GM20000 (cell line): Measurements from ENCODE around the gene TIGD6.
A peak's percentile ranks its signal among the peaks of the same experiment; 100 is the strongest.

Experiments
- DNase-seq: peaks from one replicate; pipeline ENCODE4 v3.0.0; 2012; ENCODE audit warnings: low spot score
- TF ChIP-seq, protein P1 (sequence below): IDR thresholded peaks from 2 replicates; pipeline ENCODE4 v1.5.1; 2012; ENCODE audit warnings: mild to moderate bottlenecking, control low read depth; ENCODE audit errors: extremely low read depth, missing control alignments

The TIGD6 gene

DNA sequence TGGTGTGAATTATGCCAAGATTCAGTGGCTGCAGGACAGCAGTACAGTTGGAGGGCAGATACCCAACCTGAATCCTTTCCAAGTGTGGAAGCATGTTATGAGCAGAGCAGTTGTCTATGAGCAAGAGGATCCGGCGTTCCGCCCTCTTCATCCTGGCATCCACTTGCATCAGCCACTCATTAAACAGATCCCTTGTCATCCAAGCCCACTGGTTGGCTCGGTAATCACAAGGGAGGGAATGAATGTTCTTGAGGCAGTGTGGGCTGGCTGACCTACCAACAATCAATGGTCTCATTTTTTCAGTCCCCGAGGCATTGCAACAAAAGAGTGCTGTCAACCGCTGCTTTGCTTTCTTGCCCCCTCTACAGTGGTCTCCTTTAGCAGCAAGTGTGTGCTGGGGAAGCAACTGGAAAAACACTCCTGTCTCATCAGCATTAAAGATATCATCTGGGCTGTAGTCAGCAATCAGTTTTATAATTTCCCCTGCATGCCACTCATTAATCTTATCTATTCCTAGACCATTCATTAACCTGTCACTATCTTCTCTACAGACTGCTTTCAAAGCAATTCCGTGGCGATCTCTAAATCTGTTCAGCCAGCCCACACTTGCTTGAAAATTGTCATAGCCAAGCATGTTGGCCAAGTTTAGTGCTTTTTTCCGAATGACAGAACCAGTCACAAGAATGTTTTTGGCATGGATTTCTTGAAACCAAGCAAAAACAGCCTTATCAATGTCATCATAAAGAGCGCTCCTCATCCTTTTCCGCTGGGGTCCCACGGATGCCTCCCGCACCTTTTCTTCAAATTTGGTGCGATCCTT, 4.9 kb downstream of the TIGD6 start:
- TF ChIP-seq, protein P1, sequence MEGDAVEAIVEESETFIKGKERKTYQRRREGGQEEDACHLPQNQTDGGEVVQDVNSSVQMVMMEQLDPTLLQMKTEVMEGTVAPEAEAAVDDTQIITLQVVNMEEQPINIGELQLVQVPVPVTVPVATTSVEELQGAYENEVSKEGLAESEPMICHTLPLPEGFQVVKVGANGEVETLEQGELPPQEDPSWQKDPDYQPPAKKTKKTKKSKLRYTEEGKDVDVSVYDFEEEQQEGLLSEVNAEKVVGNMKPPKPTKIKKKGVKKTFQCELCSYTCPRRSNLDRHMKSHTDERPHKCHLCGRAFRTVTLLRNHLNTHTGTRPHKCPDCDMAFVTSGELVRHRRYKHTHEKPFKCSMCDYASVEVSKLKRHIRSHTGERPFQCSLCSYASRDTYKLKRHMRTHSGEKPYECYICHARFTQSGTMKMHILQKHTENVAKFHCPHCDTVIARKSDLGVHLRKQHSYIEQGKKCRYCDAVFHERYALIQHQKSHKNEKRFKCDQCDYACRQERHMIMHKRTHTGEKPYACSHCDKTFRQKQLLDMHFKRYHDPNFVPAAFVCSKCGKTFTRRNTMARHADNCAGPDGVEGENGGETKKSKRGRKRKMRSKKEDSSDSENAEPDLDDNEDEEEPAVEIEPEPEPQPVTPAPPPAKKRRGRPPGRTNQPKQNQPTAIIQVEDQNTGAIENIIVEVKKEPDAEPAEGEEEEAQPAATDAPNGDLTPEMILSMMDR, result no peak
- no peak for DNase-seq

GRCh38 chr5:149993471-149993870, 7.0 kb downstream of the TIGD6 start:
- TF ChIP-seq, protein P1, result no peak
- DNase-seq, result no peak

DNA sequence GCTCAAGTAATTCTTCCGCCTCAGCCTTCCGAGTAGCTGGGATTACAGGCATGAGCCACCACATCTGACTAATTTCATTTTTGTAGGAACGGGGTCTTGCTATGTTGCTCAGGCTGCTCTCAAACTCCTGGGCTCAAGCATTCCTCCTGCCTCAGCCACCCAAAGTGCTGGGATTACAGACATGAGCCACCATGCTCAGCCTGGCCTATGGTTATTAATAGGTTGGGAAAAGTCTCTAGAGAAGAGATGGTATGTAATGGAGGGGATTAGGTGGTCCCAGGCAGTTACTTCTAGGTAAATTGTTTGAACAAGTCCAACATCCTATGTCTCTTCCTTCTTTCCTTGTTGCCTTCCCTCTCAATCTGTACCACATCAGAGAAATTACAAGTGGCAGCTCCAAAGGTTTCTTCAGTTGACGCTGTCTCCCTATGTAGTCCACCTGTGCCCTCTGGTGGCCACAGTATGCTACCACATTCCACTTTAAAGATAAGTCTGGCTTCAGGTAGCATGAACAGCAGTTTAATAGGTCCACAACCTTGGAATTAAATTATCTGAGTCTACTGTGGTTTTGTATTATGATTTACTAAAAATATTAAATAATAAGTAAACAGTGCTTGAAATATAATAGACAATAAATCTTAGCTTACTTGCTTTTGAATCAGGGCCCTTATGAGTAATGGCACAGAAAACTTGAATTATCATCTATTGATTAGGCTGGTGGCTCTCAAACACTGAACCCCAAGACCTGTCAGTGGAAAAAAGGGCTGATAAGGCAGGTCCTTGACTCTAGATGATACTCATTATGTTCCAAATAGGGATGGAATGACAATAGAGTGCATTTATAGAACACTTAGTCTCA, 9.7 kb downstream of the TIGD6 start:
- DNase-seq, result peak; percentile 73
- TF ChIP-seq, protein P1, result peak; percentile 94

DNA sequence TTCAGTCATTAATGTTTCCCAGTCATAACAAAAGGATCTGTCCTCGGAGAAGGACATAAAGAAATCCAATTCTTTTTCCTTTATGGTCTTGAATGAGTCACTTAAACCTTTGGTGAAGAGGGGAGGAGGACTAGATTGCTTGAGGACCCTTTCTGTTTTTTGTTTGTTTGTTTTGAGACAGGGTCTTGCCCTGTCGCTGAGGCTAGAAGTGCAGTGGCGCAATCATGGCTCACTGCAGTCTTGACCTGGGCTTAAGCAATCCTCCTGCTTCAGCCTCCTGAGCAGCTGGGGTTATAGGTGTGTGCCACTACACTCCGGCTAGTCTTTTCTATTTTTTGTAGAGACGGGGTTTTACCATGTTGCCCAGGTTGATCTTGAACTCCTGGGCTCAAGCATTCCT, 12.3 kb downstream of the TIGD6 start:
- DNase-seq, result no peak

DNA sequence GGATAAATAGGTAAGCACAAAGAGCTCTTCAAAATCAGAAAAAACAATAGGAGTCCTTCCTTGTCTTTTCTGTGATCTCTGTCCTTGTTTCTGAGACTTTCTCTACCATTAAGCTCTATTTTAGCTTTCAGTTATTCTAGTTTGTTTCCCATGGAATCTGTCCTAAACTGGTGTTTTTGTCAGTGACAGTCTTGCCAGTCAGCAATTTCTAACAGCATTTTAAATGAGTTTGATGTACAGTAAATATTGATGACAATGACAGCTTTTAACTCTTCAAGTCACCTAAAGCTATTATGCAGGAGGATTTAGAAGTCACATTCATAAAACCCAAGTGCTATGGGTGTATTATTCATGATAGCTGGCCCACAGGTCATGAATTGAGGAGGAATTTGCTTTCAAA, 17.9 kb downstream of the TIGD6 start:
- TF ChIP-seq, protein P1, result no peak
- no peak for DNase-seq

More for the DNA sequence above, 12.3 kb downstream of the TIGD6 start:
- TF ChIP-seq, protein P1, result no peak

DNA sequence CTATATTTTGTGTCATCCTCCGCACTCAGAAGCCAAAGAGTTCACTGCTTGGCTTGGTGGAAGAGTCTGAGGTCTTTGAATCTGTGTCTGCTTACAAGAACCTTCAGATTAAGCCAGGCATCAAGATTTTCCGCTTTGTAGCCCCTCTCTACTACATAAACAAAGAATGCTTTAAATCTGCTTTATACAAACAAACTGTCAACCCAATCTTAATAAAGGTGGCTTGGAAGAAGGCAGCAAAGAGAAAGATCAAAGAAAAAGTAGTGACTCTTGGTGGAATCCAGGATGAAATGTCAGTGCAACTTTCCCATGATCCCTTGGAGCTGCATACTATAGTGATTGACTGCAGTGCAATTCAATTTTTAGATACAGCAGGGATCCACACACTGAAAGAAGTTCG, 19.2 kb downstream of the TIGD6 start:
- no peak for DNase-seq

GRCh38 chr5:149979896-149980295, 20.6 kb downstream of the TIGD6 start:
- DNase-seq, result no peak

More for the DNA sequence above, 19.2 kb downstream of the TIGD6 start:
- TF ChIP-seq, protein P1, result no peak

More at GRCh38 chr5:149979896-149980295, 20.6 kb downstream of the TIGD6 start:
- TF ChIP-seq, protein P1, result no peak
